Stimulated activated naive CD8-positive, alpha-beta T cell treated with anti-CD3 and anti-CD28 coated beads, Interleukin-15, amount 100 ng/mL, for 72 hours (primary cell): Measurements from ENCODE around the gene DVL2.
A peak's percentile ranks its signal among the peaks of the same experiment; 100 is the strongest.

ENCODE experiments used
- ATAC-seq: fragments of 150-1000 bp; cut with Tn5 transposase; 2 replicates; pipeline ENCODE4 v1.10.0; 2021; ENCODE audit warnings: mild to moderate bottlenecking, moderate library complexity
- DNase-seq, 2 donors: peaks; one replicate each; pipeline ENCODE4 v3.0.0; 2021 to 2022
- H3K27ac Mint-ChIP-seq, 2 donors: one replicate each; pipeline ENCODE4 v1.8.0; 2022; ENCODE audit warnings: mild to moderate bottlenecking in 2 of 2, mixed read lengths in 2 of 2, moderate library complexity in 2 of 2
- H3K27me3 Mint-ChIP-seq: one replicate; pipeline ENCODE4 v1.8.0; 2022; ENCODE audit warnings: mixed read lengths
- H3K4me1 Mint-ChIP-seq: one replicate; pipeline ENCODE4 v1.8.0; 2022; ENCODE audit warnings: mild to moderate bottlenecking, mixed read lengths
- H3K4me3 Mint-ChIP-seq, 2 donors: one replicate each; pipeline ENCODE4 v1.8.0; 2022; ENCODE audit warnings: mild to moderate bottlenecking in 2 of 2, mixed read lengths in 2 of 2, moderate library complexity in 1 of 2
- H3K9me3 Mint-ChIP-seq, 2 donors: one replicate each; pipeline ENCODE4 v1.8.0; 2022; ENCODE audit warnings: mixed read lengths in 2 of 2

Gene DVL2

GRCh38 chr17:7207120-7208001 is 27.0 kb downstream of the DVL2 start:
- ATAC-seq (no peak), DNase-seq (no peak)
- no peaks in the 10 kb centered on the region for H3K27me3 Mint-ChIP-seq
- H3K4me3 Mint-ChIP-seq, result no peak overlapping the region
- no peaks in the 10 kb centered on the region for H3K9me3 Mint-ChIP-seq
- peak overlapping the region in 1 of 2 donors; percentile 23 for H3K27ac Mint-ChIP-seq
- H3K4me1 Mint-ChIP-seq, result peaks cover 44% of the 10 kb centered on the region

- Mint-ChIP-seq H3K27me3 (no peaks in the 10 kb centered on the region), H3K4me3 (peak overlapping the region; percentile 85 to 86), H3K9me3 (no peaks in the 10 kb centered on the region), H3K27ac (peak overlapping the region; percentile 9 to 90), H3K4me1 (peaks cover 40% of the 10 kb centered on the region)
- no peak for DNase-seq
- ATAC-seq, result peak; percentile 5
These were observed 28.8 kb downstream of the DVL2 start for GRCh38 chr17:7205561-7205960.

- Mint-ChIP-seq H3K9me3 (no peaks in the 10 kb centered on the region), H3K27ac (peak overlapping the region; percentile 77 to 90), H3K27me3 (no peaks in the 10 kb centered on the region), H3K4me1 (peaks cover 40% of the 10 kb centered on the region), H3K4me3 (peak overlapping the region; percentile 85 to 86)
- DNase-seq (peak; percentile 94 to 97), ATAC-seq (peak; percentile 93)
These were observed 29.4 kb downstream of the DVL2 start for GRCh38 chr17:7204828-7205461.

- peak; percentile 15 for ATAC-seq
- peaks cover 40% of the 10 kb centered on the region for H3K4me1 Mint-ChIP-seq
- H3K4me3 Mint-ChIP-seq, result peak overlapping the region; percentile 85 to 86
These were observed 30.0 kb downstream of the DVL2 start for GRCh38 chr17:7204336-7204735.

GRCh38 chr17:7203391-7203790 is 30.9 kb downstream of the DVL2 start:
- Mint-ChIP-seq H3K27me3 (no peaks in the 10 kb centered on the region), H3K4me3 (peak overlapping the region; percentile 59 to 86), H3K9me3 (no peaks in the 10 kb centered on the region), H3K27ac (no peak overlapping the region), H3K4me1 (peaks cover 40% of the 10 kb centered on the region)
- ATAC-seq (no peak), DNase-seq (no peak)

More at GRCh38 chr17:7204336-7204735, 30.0 kb downstream of the DVL2 start:
- Mint-ChIP-seq H3K9me3 (no peaks in the 10 kb centered on the region), H3K27me3 (no peaks in the 10 kb centered on the region), H3K27ac (peak overlapping the region; percentile 77 to 90)
- no peak for DNase-seq

GRCh38 chr17:7196651-7197401 is 37.5 kb downstream of the DVL2 start:
- H3K27ac Mint-ChIP-seq, result peak overlapping the region in 1 of 2 donors; percentile 56
- H3K4me3 Mint-ChIP-seq, result no peak overlapping the region
- ATAC-seq (no peak), DNase-seq (no peak)
- no peaks in the 10 kb centered on the region for H3K4me1 Mint-ChIP-seq
- H3K27me3 Mint-ChIP-seq, result no peaks in the 10 kb centered on the region
- no peaks in the 10 kb centered on the region for H3K9me3 Mint-ChIP-seq

- no peak for DNase-seq
- no peak overlapping the region for H3K4me3 Mint-ChIP-seq
- H3K27me3 Mint-ChIP-seq, result no peaks in the 10 kb centered on the region
- H3K4me1 Mint-ChIP-seq, result no peaks in the 10 kb centered on the region
- H3K9me3 Mint-ChIP-seq, result no peaks in the 10 kb centered on the region
- H3K27ac Mint-ChIP-seq, result no peak overlapping the region
- no peak for ATAC-seq
These were observed 38.3 kb downstream of the DVL2 start for GRCh38 chr17:7195971-7196370.

GRCh38 chr17:7192271-7192937 is 41.9 kb downstream of the DVL2 start:
- Mint-ChIP-seq H3K4me1 (no peaks in the 10 kb centered on the region), H3K9me3 (no peaks in the 10 kb centered on the region), H3K27me3 (no peaks in the 10 kb centered on the region), H3K27ac (no peak overlapping the region), H3K4me3 (no peak overlapping the region)
- DNase-seq (no peak), ATAC-seq (peak; percentile 10)

GRCh38 chr17:7191571-7192270 is 42.6 kb downstream of the DVL2 start:
- Mint-ChIP-seq H3K27ac (no peak overlapping the region), H3K9me3 (no peaks in the 10 kb centered on the region), H3K4me1 (no peaks in the 10 kb centered on the region), H3K4me3 (no peak overlapping the region), H3K27me3 (no peaks in the 10 kb centered on the region)
- DNase-seq (no peak), ATAC-seq (peak; percentile 69)

- no peak overlapping the region for H3K27ac Mint-ChIP-seq
- H3K27me3 Mint-ChIP-seq, result no peaks in the 10 kb centered on the region
- DNase-seq (no peak), ATAC-seq (no peak)
- no peaks in the 10 kb centered on the region for H3K4me1 Mint-ChIP-seq
- H3K9me3 Mint-ChIP-seq, result no peaks in the 10 kb centered on the region
- H3K4me3 Mint-ChIP-seq, result no peak overlapping the region
These were observed 43.2 kb downstream of the DVL2 start for GRCh38 chr17:7191069-7191468.

GRCh38 chr17:7190276-7190917 is 43.9 kb downstream of the DVL2 start:
- no peaks in the 10 kb centered on the region for H3K4me1 Mint-ChIP-seq

GRCh38 chr17:7186241-7186640 is 48.1 kb downstream of the DVL2 start:
- DNase-seq (no peak), ATAC-seq (peak; percentile 60)
- Mint-ChIP-seq H3K4me3 (no peak overlapping the region), H3K4me1 (no peaks in the 10 kb centered on the region), H3K27ac (no peak overlapping the region), H3K9me3 (no peaks in the 10 kb centered on the region), H3K27me3 (no peaks in the 10 kb centered on the region)

More at GRCh38 chr17:7190276-7190917, 43.9 kb downstream of the DVL2 start:
- DNase-seq (no peak), ATAC-seq (no peak)
- Mint-ChIP-seq H3K27ac (no peak overlapping the region), H3K27me3 (no peaks in the 10 kb centered on the region), H3K9me3 (no peaks in the 10 kb centered on the region), H3K4me3 (no peak overlapping the region)

- no peak overlapping the region for H3K27ac Mint-ChIP-seq
- no peaks in the 10 kb centered on the region for H3K27me3 Mint-ChIP-seq
- no peaks in the 10 kb centered on the region for H3K9me3 Mint-ChIP-seq
These were observed 49.7 kb downstream of the DVL2 start for GRCh38 chr17:7184647-7185046.

GRCh38 chr17:7184091-7184488 is 50.2 kb downstream of the DVL2 start:
- peak overlapping the region in 1 of 2 donors; percentile 73 for H3K27ac Mint-ChIP-seq
- H3K4me3 Mint-ChIP-seq, result no peak overlapping the region
- ATAC-seq (peak; percentile 18), DNase-seq (no peak)
- no peaks in the 10 kb centered on the region for H3K27me3 Mint-ChIP-seq
- H3K4me1 Mint-ChIP-seq, result no peaks in the 10 kb centered on the region
- no peaks in the 10 kb centered on the region for H3K9me3 Mint-ChIP-seq

More at GRCh38 chr17:7184647-7185046, 49.7 kb downstream of the DVL2 start:
- DNase-seq, result no peak
- ATAC-seq, result no peak
- Mint-ChIP-seq H3K4me3 (no peak overlapping the region), H3K4me1 (no peaks in the 10 kb centered on the region)
